HepG2 (cell line): ENCODE results near the gene EPC2. TPM values are rescaled to one million over a fixed set of nuclear protein-coding genes. Genes with fewer than 3 reads are reported as not detected.

Experiments used
- ATAC-seq: fragments of 200-7000 bp; cut with Tn5 transposase; 3 replicates; pipeline ENCODE4 v1.9.1; 2020; ENCODE audit warnings: mild to moderate bottlenecking, moderate library complexity
- BruUV-seq: library from RNA; stranded (reverse); fragments of 400-500 nt; replicated peaks from 2 replicates; lab custom pipeline; 2021; lab: Mats Ljungman, UMichigan
- CTCF ChIA-PET: fragments of 300-600 bp; formaldehyde crosslinking; extraction: SDS; loops from one replicate; lab custom pipeline; 2021; ENCODE audit warnings: low total read pairs, inconsistent platforms, low intra/inter-chr PET ratio; lab: Yijun Ruan, JAX
- POLR2A ChIA-PET: fragments of 350-600 bp; sonication (Branson Sonifier 250); formaldehyde crosslinking; loops from one replicate; lab custom pipeline; 2020; ENCODE audit warnings: antibody characterized with exemption, inconsistent platforms; lab: Yijun Ruan, JAX
- DNase-seq: peaks from one replicate; pipeline ENCODE4 v3.0.0-alpha.2; 2015; ENCODE audit warnings: low spot score
- FAIRE-seq: peaks from 3 replicates; lab custom pipeline; 2011; peaks lifted over from hg19 to GRCh38; lab: Jason Lieb, UNC
- H2AFZ ChIP-seq: one replicate; pipeline ENCODE4 v1.6.1; 2011; ENCODE audit warnings: low read length, inconsistent platforms
- H3K27ac ChIP-seq: fragments of 300-600 bp; 3 replicates; pipeline ENCODE4 v1.8.0; 2011; ENCODE audit warnings: mixed run types, mild to moderate bottlenecking, mixed read lengths, low read length, inconsistent platforms; ENCODE audit not compliant: insufficient read depth; ENCODE audit errors: extremely low read length
- H3K27me3 ChIP-seq, 2 experiments: fragments of 200-600 bp in 1 of 2; 2 replicates in 1 of 2; 3 replicates in 1 of 2; pipeline versions ENCODE4 v1.6.0 to v1.8.0; 2011; ENCODE audit warnings: low read length in 2 of 2, mild to moderate bottlenecking in 2 of 2, moderate library complexity in 2 of 2, inconsistent platforms in 1 of 2; ENCODE audit not compliant: insufficient read depth in 2 of 2, control insufficient read depth in 1 of 2
- H3K36me3 ChIP-seq, 2 experiments: fragments of 200-600 bp in 1 of 2; replicated peaks in 1 of 2; 2 replicates in 1 of 2; 3 replicates in 1 of 2; pipeline versions ENCODE4 v1.5.1 to v1.8.0; 2011; ENCODE audit warnings: low read length in 2 of 2, inconsistent platforms in 1 of 2; ENCODE audit not compliant: insufficient read depth in 2 of 2, control insufficient read depth in 1 of 2
- H3K4me1 ChIP-seq: 2 replicates; pipeline ENCODE4 v1.5.1; 2012; ENCODE audit warnings: low read length, inconsistent platforms; ENCODE audit not compliant: insufficient read depth
- H3K4me2 ChIP-seq: 2 replicates; pipeline ENCODE4 v1.6.0; 2011; ENCODE audit warnings: low read depth, low read length, inconsistent platforms
- H3K4me3 ChIP-seq, 3 experiments: fragments of 200-600 bp in 1 of 3; sonication (generic), shearing (Covaris generic) in 1 of 3; replicated peaks in 1 of 3; 2 replicates each; pipeline ENCODE4 v1.5.1; 2011 to 2016; ENCODE audit warnings: low read length in 3 of 3, inconsistent platforms in 2 of 3, low read depth in 2 of 3, mild to moderate bottlenecking in 2 of 3, control low read depth in 1 of 3, mixed read lengths in 1 of 3; ENCODE audit not compliant: insufficient read depth in 1 of 3
- H3K79me2 ChIP-seq: one replicate; pipeline ENCODE4 v1.6.1; 2011; ENCODE audit warnings: low read length, inconsistent platforms; ENCODE audit not compliant: insufficient read depth
- H3K9ac ChIP-seq: 2 replicates; pipeline ENCODE4 v1.6.0; 2011; ENCODE audit warnings: mild to moderate bottlenecking, low read depth, low read length, inconsistent platforms; ENCODE audit not compliant: insufficient read depth
- H3K9me3 ChIP-seq: 2 replicates; pipeline ENCODE4 v1.5.1; 2012; ENCODE audit warnings: mild to moderate bottlenecking, low read length
- H4K20me1 ChIP-seq: 2 replicates; pipeline ENCODE4 v1.6.0; 2011; ENCODE audit warnings: inconsistent platforms, mild to moderate bottlenecking, low read length, moderate library complexity; ENCODE audit not compliant: insufficient read depth
- GPN1 ChIP-seq: sonication (generic); formaldehyde crosslinking; IDR thresholded peaks from 2 replicates; pipeline ENCODE4 v1.5.1; 2020; ENCODE audit warnings: missing genetic modification reagents, borderline replicate concordance
- HMGXB3 ChIP-seq: sonication (generic); formaldehyde crosslinking; IDR thresholded peaks from 2 replicates; pipeline ENCODE4 v1.4.0; 2020; ENCODE audit warnings: missing genetic modification reagents, borderline replicate concordance
- HOXA9 ChIP-seq: sonication (generic); formaldehyde crosslinking; IDR thresholded peaks from 2 replicates; pipeline ENCODE4 v1.8.1; 2022; ENCODE audit warnings: missing genetic modification reagents, mild to moderate bottlenecking, moderate library complexity, borderline replicate concordance
- MATR3 ChIP-seq: sonication (generic); formaldehyde crosslinking; IDR thresholded peaks from 2 replicates; pipeline ENCODE4 v1.4.0; 2020; ENCODE audit warnings: missing genetic modification reagents
- NR2C2 ChIP-seq: sonication (generic); formaldehyde crosslinking; IDR thresholded peaks from 2 replicates; pipeline ENCODE4 v1.4.0; 2020; ENCODE audit warnings: missing genetic modification reagents, mild to moderate bottlenecking, moderate library complexity, borderline replicate concordance
- PCBP2 ChIP-seq: fragments of 200-400 bp; formaldehyde crosslinking; optimal IDR thresholded peaks from 2 replicates; pipeline ENCODE3; 2018; ENCODE audit warnings: low read length, low read depth; ENCODE audit not compliant: poor library complexity, severe bottlenecking
- PHF5A ChIP-seq: IDR thresholded peaks from one replicate; pipeline ENCODE4 v1.6.1; 2018; ENCODE audit warnings: low read depth, missing genetic modification reagents; ENCODE audit not compliant: unreplicated experiment
- PREB ChIP-seq: sonication (generic); formaldehyde crosslinking; IDR thresholded peaks from 2 replicates; pipeline ENCODE4 v1.4.0; 2020; ENCODE audit warnings: missing genetic modification reagents
- SKI ChIP-seq: fragments of 450-650 bp; IDR thresholded peaks from one replicate; pipeline ENCODE4 v1.6.1; 2018; ENCODE audit warnings: mild to moderate bottlenecking; ENCODE audit not compliant: partially characterized antibody
- TP53 ChIP-seq: sonication (generic); formaldehyde crosslinking; conservative IDR thresholded peaks from 2 replicates; pipeline ENCODE4 v1.4.0; 2020; ENCODE audit warnings: missing genetic modification reagents
- WIZ ChIP-seq: sonication (generic); formaldehyde crosslinking; IDR thresholded peaks from 2 replicates; pipeline ENCODE4 v1.5.1; 2020; ENCODE audit warnings: mild to moderate bottlenecking, missing genetic modification reagents
- ZBTB7A ChIP-seq: sonication (generic); formaldehyde crosslinking; IDR thresholded peaks from 2 replicates; pipeline ENCODE4 v1.8.0; 2022; ENCODE audit warnings: mild to moderate bottlenecking, missing genetic modification reagents
- ZNF224 ChIP-seq: sonication (generic); formaldehyde crosslinking; IDR thresholded peaks from 2 replicates; pipeline ENCODE4 v1.5.0; 2020; ENCODE audit warnings: mild to moderate bottlenecking, missing genetic modification reagents
- WGBS: methylation state at CpG from one replicate; pipeline ENCODE4 v1.1.6; 2017; ENCODE audit warnings: low lambda C conversion rate; 5-methylcytosine and 5-hydroxymethylcytosine counted together
- in situ Hi-C: cut with HindIII; loops from 2 replicates; pipeline ENCODE4 v1.10.0; 2017; ENCODE audit warnings: low pct_unique_long_range_greater_than_20kb; ENCODE audit not compliant: extremely low pct_ligation_motif_present
- intact Hi-C: fragments of 100-400 bp; cut with micrococcal nuclease; formaldehyde crosslinking; loops from one replicate; pipeline ENCODE4 v1.10.0; 2022; ENCODE audit not compliant: unreplicated experiment
- polyA plus RNA-seq, 8 experiments: library from polyadenylated mRNA; depleted of rRNA in 3 of 8; stranded (reverse) in 7 of 8; unstranded in 1 of 8; fragments of >200 nt; fragmentation: Illumina TruSeq in 4 of 8; extraction: Trizol in 4 of 8; gene quantifications; 2 replicates each; pipeline versions ENCODE4 v1.2.1 to v1.2.3, GENCODE V29; 2011 to 2016; ENCODE audit warnings: low read depth in 4 of 8, missing spikeins in 1 of 8, mixed read lengths in 1 of 8; ENCODE audit not compliant: insufficient read depth in 1 of 8
- total RNA-seq, 5 experiments: library from RNA; depleted of rRNA; stranded (reverse); fragments of >200 nt; fragmentation: Illumina TruSeq; extraction: Trizol; gene quantifications; 2 replicates each; pipeline ENCODE4 v1.2.3, GENCODE V29; 2016; ENCODE audit warnings: low read depth in 1 of 5
- TF ChIP-seq, protein P1 (sequence below): sonication (generic); formaldehyde crosslinking; IDR thresholded peaks from 2 replicates; pipeline ENCODE4 v1.4.0; 2020; ENCODE audit warnings: missing genetic modification reagents, borderline replicate concordance

Gene EPC2
- total and polyA plus RNA-seq, 2 of the 13 experiments (the other 11 are each of a cell fraction or from before 2014, with no cell fraction given) = 20.5 to 22.0 TPM

DNA sequence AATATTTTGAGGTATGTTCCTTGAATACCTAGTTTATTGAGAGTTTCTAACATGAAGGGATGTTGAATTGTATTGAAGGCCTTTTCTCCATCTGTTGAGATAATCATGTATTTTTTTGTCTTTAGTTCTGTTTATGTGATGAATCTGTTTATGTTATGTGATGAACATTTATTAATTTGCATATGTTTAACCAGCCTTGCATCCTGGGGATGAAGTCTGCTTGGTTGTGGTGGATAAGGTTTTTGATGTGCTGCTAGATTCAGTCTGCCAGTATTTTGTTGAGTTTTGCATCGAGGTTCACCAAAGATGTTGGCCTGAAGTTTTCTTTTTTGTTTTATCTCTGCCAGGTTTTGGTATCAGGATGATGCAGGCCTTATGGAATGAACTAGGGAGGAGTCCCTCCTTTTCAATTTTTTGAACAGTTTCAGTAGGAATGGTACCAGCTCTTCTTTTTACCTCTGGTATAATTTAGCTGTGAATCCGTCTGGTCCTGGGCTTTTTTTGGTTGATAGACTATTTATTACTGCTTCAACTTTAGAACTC is 71.9 kb downstream of the EPC2 start:
- intact Hi-C loops = no loop called here
- H3K9me3 ChIP-seq = no peaks in the 10 kb centered on the region
- H3K9ac ChIP-seq = no peak overlapping the region
- BruUV-seq = no TSS peak
- no peaks in the 10 kb centered on the region for H3K27me3 ChIP-seq
- DNase-seq (no peak), FAIRE-seq (no peak), ATAC-seq (no peak)
- no peak for TF ChIP-seq ZNF224 (CRISPR knock-in tag)
- no peak for TF ChIP-seq HOXA9 (CRISPR knock-in tag)
- no peak for TF ChIP-seq HMGXB3 (CRISPR knock-in tag)
- no peak for TF ChIP-seq ZBTB7A (CRISPR knock-in tag)
- no peak for TF ChIP-seq GPN1 (CRISPR knock-in tag)
- TF ChIP-seq PCBP2 = no peak
- TF ChIP-seq NR2C2 (CRISPR knock-in tag) = no peak
- TF ChIP-seq, protein P1, sequence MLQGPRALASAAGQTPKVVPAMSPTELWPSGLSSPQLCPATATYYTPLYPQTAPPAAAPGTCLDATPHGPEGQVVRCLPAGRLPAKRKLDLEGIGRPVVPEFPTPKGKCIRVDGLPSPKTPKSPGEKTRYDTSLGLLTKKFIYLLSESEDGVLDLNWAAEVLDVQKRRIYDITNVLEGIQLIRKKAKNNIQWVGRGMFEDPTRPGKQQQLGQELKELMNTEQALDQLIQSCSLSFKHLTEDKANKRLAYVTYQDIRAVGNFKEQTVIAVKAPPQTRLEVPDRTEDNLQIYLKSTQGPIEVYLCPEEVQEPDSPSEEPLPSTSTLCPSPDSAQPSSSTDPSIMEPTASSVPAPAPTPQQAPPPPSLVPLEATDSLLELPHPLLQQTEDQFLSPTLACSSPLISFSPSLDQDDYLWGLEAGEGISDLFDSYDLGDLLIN (CRISPR knock-in tag) = no peak
- TF ChIP-seq PHF5A = no peak
- TF ChIP-seq WIZ (CRISPR knock-in tag) = no peak
- no peak for TF ChIP-seq MATR3 (CRISPR knock-in tag)
- TF ChIP-seq PREB = no peak
- TF ChIP-seq TP53 (CRISPR knock-in tag) = no peak
- no peak for TF ChIP-seq SKI
- H3K79me2 ChIP-seq = peaks cover 55% of the 10 kb centered on the region
- no peak overlapping the region for H3K27ac ChIP-seq
- in situ Hi-C loops = no loop called here
- H3K36me3 ChIP-seq = no peaks in the 10 kb centered on the region; a peak in 3 of 5 replicates
- H2AFZ ChIP-seq = no peak overlapping the region
- WGBS = 95% methylated on average over 2 of the region's 2 CpGs
- H3K4me1 ChIP-seq = peaks cover 34% of the 10 kb centered on the region
- CTCF ChIA-PET = no interaction called here
- H3K4me2 ChIP-seq = no peak overlapping the region
- no peak overlapping the region for H3K4me3 ChIP-seq
- peaks cover 18% of the 10 kb centered on the region for H4K20me1 ChIP-seq
- POLR2A ChIA-PET = no interaction called here
